CD14-positive monocyte (primary cell): ENCODE measurements around the gene FCN3. TPM values are rescaled to one million over a fixed set of nuclear protein-coding genes. Genes with fewer than 3 reads are reported as not detected.

Source experiments
- DNase-seq, 3 donors: peaks; one replicate each; pipeline ENCODE4 v3.0.0-alpha.2; 2011 to 2022
- H2AFZ ChIP-seq: 2 replicates; pipeline ENCODE4 v1.6.0; 2012; ENCODE audit warnings: mild to moderate bottlenecking, low read depth, low read length, inconsistent platforms; ENCODE audit not compliant: insufficient read depth, poor library complexity, severe bottlenecking
- H3K27ac ChIP-seq, 2 donors: 1 replicate in 1 of 2; 2 replicates in 1 of 2; pipeline ENCODE4 v1.5.1; 2012 to 2013; ENCODE audit warnings: low read length in 2 of 2, control low read depth in 1 of 2, inconsistent platforms in 1 of 2, low read depth in 1 of 2, mild to moderate bottlenecking in 1 of 2
- H3K27me3 ChIP-seq, 2 donors: one replicate each; pipeline versions ENCODE4 v1.6.0 to v1.6.1; 2011 to 2013; ENCODE audit warnings: low read length in 2 of 2; ENCODE audit not compliant: control insufficient read depth in 2 of 2, insufficient read depth in 2 of 2
- H3K36me3 ChIP-seq, 2 donors: replicated peaks in 1 of 2; 1 replicate in 1 of 2; 2 replicates in 1 of 2; pipeline versions ENCODE4 v1.5.1 to v1.6.1; 2012 to 2013; ENCODE audit warnings: low read length in 2 of 2, control low read depth in 1 of 2, inconsistent platforms in 1 of 2, mild to moderate bottlenecking in 1 of 2; ENCODE audit not compliant: insufficient read depth in 2 of 2, control insufficient read depth in 1 of 2
- H3K4me1 ChIP-seq, 2 donors: 1 replicate in 1 of 2; 2 replicates in 1 of 2; pipeline versions ENCODE4 v1.5.1 to v1.6.1; 2012 to 2013; ENCODE audit warnings: low read length in 2 of 2, control low read depth in 1 of 2, inconsistent platforms in 1 of 2, mild to moderate bottlenecking in 1 of 2, moderate library complexity in 1 of 2; ENCODE audit not compliant: insufficient read depth in 2 of 2, control insufficient read depth in 1 of 2
- H3K4me2 ChIP-seq: replicated peaks from 2 replicates; pipeline ENCODE3; 2012; ENCODE audit warnings: low read length, moderate library complexity, mild to moderate bottlenecking; ENCODE audit not compliant: poor library complexity, severe bottlenecking; ENCODE audit errors: extremely low read depth
- H3K4me3 ChIP-seq, 3 experiments: fragments of 200-600 bp in 1 of 3; sonication (generic) in 1 of 3; replicated peaks in 1 of 3; 1 replicate in 2 of 3; 2 replicates in 1 of 3; pipeline ENCODE4 v1.5.1; 2011 to 2013; ENCODE audit warnings: low read length in 3 of 3, mild to moderate bottlenecking in 3 of 3, control low read depth in 2 of 3, low read depth in 2 of 3, inconsistent platforms in 1 of 3, moderate library complexity in 1 of 3
- H3K79me2 ChIP-seq: 2 replicates; pipeline ENCODE4 v1.6.0; 2012; ENCODE audit warnings: mild to moderate bottlenecking, control low read depth, inconsistent platforms, low read length, moderate library complexity; ENCODE audit not compliant: insufficient read depth
- H3K9ac ChIP-seq: 2 replicates; pipeline ENCODE4 v1.6.0; 2017; ENCODE audit warnings: low read length, mild to moderate bottlenecking; ENCODE audit not compliant: insufficient read depth, poor library complexity, severe bottlenecking
- H3K9me3 ChIP-seq, 2 donors: replicated peaks in 1 of 2; 1 replicate in 1 of 2; 2 replicates in 1 of 2; pipeline versions ENCODE4 v1.5.1 to v1.6.1; 2012 to 2013; ENCODE audit warnings: low read length in 2 of 2, control low read depth in 1 of 2; ENCODE audit not compliant: control insufficient read depth in 1 of 2, insufficient read depth in 1 of 2
- H4K20me1 ChIP-seq: 2 replicates; pipeline ENCODE4 v1.6.0; 2012; ENCODE audit warnings: mild to moderate bottlenecking, low read length, control low read depth, moderate library complexity; ENCODE audit not compliant: insufficient read depth
- H3K27ac Mint-ChIP-seq, 7 donors: one replicate each; pipeline ENCODE4 v1.8.0; 2020; ENCODE audit warnings: mild to moderate bottlenecking in 7 of 7, mixed read lengths in 7 of 7, moderate library complexity in 6 of 7, inconsistent platforms in 2 of 7
- H3K27me3 Mint-ChIP-seq, 3 donors: one replicate each; pipeline ENCODE4 v1.8.0; 2021 to 2022; ENCODE audit warnings: low read depth in 3 of 3, mild to moderate bottlenecking in 3 of 3, mixed read lengths in 3 of 3, moderate library complexity in 3 of 3, inconsistent platforms in 1 of 3
- H3K36me3 Mint-ChIP-seq, 2 donors: one replicate each; pipeline ENCODE4 v1.8.0; 2020; ENCODE audit warnings: mixed read lengths in 2 of 2, inconsistent platforms in 1 of 2, mild to moderate bottlenecking in 1 of 2
- H3K4me1 Mint-ChIP-seq: one replicate; pipeline ENCODE4 v1.8.0; 2020; ENCODE audit warnings: mild to moderate bottlenecking, mixed read lengths
- H3K4me3 Mint-ChIP-seq, 2 donors: one replicate each; pipeline ENCODE4 v1.8.0; 2020; ENCODE audit warnings: mild to moderate bottlenecking in 2 of 2, mixed read lengths in 2 of 2, moderate library complexity in 1 of 2
- H3K9me3 Mint-ChIP-seq, 7 donors: one replicate each; pipeline ENCODE4 v1.8.0; 2020 to 2022; ENCODE audit warnings: mixed read lengths in 7 of 7, mild to moderate bottlenecking in 6 of 7, moderate library complexity in 6 of 7, inconsistent platforms in 2 of 7
- CTCF ChIP-seq: fragments of 200-600 bp; IDR thresholded peaks from one replicate; pipeline ENCODE4 v1.8.0; 2022; ENCODE audit warnings: antibody characterized with exemption, mild to moderate bottlenecking
- WGBS: methylation state at CpG from one replicate; pipeline ENCODE4 v1.1.5; 2013; ENCODE audit warnings: missing lambda C conversion rate; ENCODE audit not compliant: insufficient coverage; 5-methylcytosine and 5-hydroxymethylcytosine counted together
- intact Hi-C, 2 donors: fragments of 100-400 bp; cut with micrococcal nuclease; formaldehyde crosslinking; loops; one replicate each; pipeline versions ENCODE4 v1.15.0 to v1.15.1; 2023
- polyA plus RNA-seq, 3 donors: library from polyadenylated mRNA; depleted of rRNA in 1 of 3; unstranded in 2 of 3; stranded (reverse) in 1 of 3; fragments of 300-500 nt in 2 of 3; fragments of >200 nt in 1 of 3; fragmentation: Illumina TruSeq in 2 of 3; gene quantifications; 1 replicate in 2 of 3; 2 replicates in 1 of 3; pipeline ENCODE4 v1.2.3, GENCODE V29; 2012 to 2021

The FCN3 gene
- polyA plus RNA-seq, 3 donors = not detected

GRCh38 chr1:27372022-27372807 is 2.4 kb downstream of the FCN3 start:
- Histone ChIP-seq H3K9ac (no peak overlapping the region), H3K27ac (no peak overlapping the region), H3K4me2 (no peak overlapping the region), H3K79me2 (no peaks in the 10 kb centered on the region), H4K20me1 (no peaks in the 10 kb centered on the region), H3K27me3 (no peaks in the 10 kb centered on the region), H3K9me3 (no peaks in the 10 kb centered on the region), H3K36me3 (no peaks in the 10 kb centered on the region), H2AFZ (no peak overlapping the region), H3K4me3 (no peak overlapping the region), H3K4me1 (peaks cover 36 to 38% of the 10 kb centered on the region in 2 donors)
- Mint-ChIP-seq H3K36me3 (no peaks in the 10 kb centered on the region), H3K9me3 (no peaks in the 10 kb centered on the region), H3K27ac (peak overlapping the region in 1 of 7 donors; percentile 74), H3K27me3 (peaks cover 4 to 8% (median 6%) of the 10 kb centered on the region in 3 donors), H3K4me1 (peaks cover 41% of the 10 kb centered on the region), H3K4me3 (peak overlapping the region in 1 of 2 donors; percentile 24)
- no peak for TF ChIP-seq CTCF
- 97% methylated on average over 9 of the region's 19 CpGs for WGBS
- intact Hi-C loops = no loop called here
- no peak for DNase-seq

- peaks cover 64% of the 10 kb centered on the region for H3K4me1 Mint-ChIP-seq
- intact Hi-C loops = loop anchor here in 1 of 2 donors (2.0 kb wide), 1 partner anchor 24 kb away; the partner anchor contains the start of gene GPR3
- H3K4me3 ChIP-seq = peak overlapping the region in 1 of 3 experiments; percentile 58
Observed at GRCh38 chr1:27368869-27369582, 5.6 kb downstream of the FCN3 start.

More at GRCh38 chr1:27368869-27369582, 5.6 kb downstream of the FCN3 start:
- H3K9ac ChIP-seq = peak overlapping the region; percentile 33
- 6% methylated on average over 13 of the region's 13 CpGs for WGBS
- H2AFZ ChIP-seq = no peak overlapping the region
- Mint-ChIP-seq H3K9me3 (no peaks in the 10 kb centered on the region), H3K27me3 (peaks cover 0 to 7% (median 4%) of the 10 kb centered on the region in 3 donors), H3K36me3 (peaks cover 0 to 5% of the 10 kb centered on the region in 2 donors), H3K4me3 (peak overlapping the region; percentile 48 to 53), H3K27ac (peak overlapping the region; percentile 78 to 96 (median 91))
- no peak for TF ChIP-seq CTCF
- peak in 2 of 3 donors; percentile 16 to 69 for DNase-seq
- peak overlapping the region; percentile 40 for H3K4me2 ChIP-seq
- peaks cover 56 to 66% of the 10 kb centered on the region in 2 donors for H3K4me1 ChIP-seq
- H3K27ac ChIP-seq = peak overlapping the region; percentile 75 to 77
- H4K20me1 ChIP-seq = peaks cover 7% of the 10 kb centered on the region
- peaks cover 0 to 3% of the 10 kb centered on the region in 2 donors for H3K36me3 ChIP-seq
- H3K79me2 ChIP-seq = no peaks in the 10 kb centered on the region
- no peaks in the 10 kb centered on the region for H3K9me3 ChIP-seq
- H3K27me3 ChIP-seq = no peaks in the 10 kb centered on the region
